ENCODE measurements around the gene STAB2.

STAB2 gene

DNA sequence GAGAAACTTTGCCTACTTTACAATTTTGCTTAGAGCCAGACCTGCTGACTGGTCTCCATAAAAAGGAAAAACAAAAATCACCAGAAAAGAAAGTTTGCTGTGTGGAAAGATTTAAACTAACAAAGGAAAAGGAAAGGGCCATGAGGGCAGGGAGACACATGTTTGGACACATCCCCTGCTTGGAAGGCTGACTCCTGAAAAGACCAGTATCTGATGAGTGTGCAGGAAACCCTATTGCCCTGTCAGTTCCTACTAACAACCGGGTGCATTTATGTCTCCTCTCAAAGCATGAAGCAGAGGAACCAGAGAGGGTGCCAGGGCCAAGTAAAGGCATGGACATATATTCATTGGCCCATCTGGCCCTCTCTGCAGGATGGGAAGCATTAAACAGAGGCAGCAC, 7.0 kb upstream of the STAB2 start:
- DNase-seq (ENCODE audit: low read depth), result no peak

DNA sequence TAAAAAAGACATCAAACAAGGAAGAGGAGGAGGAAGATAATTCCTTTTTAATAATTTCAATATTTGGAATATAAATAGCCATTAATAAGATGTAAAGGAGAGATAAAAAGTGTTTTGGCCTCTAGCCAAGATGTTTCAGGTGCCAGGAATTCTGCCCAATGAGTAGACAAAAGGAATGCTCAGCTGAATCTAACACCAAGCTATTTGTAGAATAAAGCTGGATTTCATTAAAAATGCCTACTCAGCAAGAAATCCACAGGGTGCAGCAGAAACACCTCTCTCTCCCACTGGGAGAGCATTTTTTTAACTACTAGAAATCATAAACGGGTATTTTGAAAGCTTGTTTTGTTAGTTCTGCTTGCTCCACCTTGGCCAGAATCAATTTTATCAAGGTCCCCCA, 4.1 kb upstream of the STAB2 start:
- DNase-seq (ENCODE audit: low read depth), result no peak

DNA sequence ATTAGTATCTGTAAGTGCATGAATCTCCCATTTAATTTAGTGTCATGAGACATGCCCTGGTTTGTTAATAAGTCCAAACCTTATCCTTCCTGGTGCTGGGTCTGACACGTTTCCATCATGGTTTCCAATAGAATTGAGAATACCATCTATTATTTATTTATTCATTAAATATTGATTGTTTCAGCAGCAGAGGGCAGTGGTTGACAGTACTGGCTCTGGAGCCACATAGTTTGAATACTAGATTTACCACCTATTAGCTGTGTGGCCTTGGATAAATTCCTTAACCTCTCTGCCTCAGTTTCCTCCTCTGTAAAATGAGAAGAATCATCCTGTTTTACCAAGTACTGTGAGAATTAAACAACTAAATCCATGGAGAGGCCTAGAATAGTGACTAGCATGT, 941 bp upstream of the STAB2 start:
- DNase-seq (ENCODE audit: low read depth), result no peak

DNA sequence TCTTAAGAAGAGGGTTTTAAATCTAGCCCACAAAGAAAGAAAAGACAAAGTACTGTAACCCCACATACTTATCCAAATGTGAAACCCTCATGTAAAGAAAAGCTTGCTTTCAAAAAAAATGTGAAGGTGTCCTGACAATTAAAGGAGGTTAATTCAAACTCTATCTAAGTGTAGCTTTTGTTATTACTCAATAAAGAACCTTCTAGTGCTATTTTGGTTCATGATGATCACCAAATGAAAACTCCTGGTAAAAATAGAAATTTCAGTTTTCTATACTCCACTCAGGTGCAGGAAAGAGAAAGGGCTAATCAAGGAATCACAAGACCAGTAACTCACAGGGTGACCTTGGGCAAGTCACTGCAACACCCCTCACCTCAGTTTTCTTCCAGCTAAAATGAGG, 1.6 kb downstream of the STAB2 start:
- no peak for DNase-seq (ENCODE audit: low read depth)

DNA sequence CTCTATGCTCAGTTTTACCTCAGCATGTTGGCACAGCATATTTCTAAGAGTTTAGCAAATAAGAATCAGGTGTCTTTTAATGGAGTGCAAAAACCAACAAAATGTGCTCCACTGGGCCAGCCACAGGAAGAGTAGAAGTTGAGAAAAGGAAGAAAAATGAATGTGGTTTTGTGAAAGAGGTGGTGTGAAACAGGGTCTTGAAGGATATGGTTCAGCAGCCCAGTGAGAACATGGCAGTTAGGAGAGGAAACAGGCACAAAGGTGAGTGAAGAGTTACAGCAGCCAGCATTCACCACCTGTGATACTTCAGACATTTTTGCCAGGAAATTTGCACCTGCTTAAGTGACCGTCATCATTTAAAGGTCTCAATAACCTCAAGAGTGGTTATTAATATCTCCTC, 2.4 kb downstream of the STAB2 start:
- no peak for DNase-seq (ENCODE audit: low read depth)

DNA sequence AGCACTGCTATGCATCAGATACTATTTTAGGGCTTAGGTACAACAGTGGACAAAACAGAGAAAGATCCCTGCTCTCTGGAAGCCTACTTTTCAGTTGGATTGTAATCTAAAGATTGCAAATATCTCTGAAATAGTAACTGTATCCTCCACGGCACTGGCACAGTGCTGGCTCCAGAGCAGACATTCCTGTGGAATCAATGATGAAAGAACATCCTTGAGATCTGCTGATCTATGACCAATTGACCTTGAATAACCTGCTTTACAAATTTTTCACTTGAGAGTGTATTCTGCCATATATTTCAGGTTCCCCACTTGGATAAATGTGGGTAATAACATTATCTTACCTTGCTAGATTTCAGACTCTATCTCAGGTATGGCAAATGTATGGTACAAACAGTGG, 3.2 kb downstream of the STAB2 start:
- no peak for DNase-seq (ENCODE audit: low read depth)

DNA sequence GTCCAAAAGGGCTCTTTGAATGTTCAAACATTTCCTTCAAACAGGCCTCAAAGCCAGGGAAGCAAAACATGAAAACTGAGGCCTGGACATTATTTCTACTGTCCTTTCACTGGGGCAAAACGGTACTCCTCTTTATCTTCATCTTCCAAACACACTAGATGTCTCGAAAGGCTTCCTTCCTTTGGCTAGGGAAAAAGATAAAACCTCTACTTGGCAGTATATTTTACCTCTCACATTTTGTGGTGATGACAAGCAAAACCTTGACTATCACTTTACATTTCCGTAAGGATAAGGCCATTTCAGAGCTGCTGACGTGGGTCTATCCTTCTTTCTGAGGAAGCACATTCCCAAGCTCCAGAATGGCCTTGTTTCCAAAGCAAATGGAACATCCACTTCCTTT, 9.9 kb downstream of the STAB2 start:
- DNase-seq (ENCODE audit: low read depth), result no peak

DNA sequence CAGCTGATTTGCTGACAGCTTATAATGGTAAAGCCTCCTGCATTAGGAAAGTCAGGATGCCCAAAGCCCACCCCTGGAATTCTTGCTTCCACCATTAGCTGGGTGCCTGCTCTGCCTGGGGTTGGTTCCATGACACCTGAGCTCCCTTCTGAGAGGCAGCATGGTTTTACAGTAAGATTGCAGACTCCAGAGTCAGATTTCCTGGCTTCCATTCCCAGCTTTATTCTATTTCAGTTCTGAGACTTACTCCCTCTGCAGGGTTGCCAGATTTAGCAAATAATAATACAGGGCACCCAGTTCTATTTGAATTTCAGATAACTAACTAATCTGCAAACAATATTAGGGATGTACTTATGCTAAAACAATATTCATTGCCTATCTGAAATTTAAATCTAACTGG, 12.2 kb downstream of the STAB2 start:
- no peak for DNase-seq (ENCODE audit: low read depth)

DNA sequence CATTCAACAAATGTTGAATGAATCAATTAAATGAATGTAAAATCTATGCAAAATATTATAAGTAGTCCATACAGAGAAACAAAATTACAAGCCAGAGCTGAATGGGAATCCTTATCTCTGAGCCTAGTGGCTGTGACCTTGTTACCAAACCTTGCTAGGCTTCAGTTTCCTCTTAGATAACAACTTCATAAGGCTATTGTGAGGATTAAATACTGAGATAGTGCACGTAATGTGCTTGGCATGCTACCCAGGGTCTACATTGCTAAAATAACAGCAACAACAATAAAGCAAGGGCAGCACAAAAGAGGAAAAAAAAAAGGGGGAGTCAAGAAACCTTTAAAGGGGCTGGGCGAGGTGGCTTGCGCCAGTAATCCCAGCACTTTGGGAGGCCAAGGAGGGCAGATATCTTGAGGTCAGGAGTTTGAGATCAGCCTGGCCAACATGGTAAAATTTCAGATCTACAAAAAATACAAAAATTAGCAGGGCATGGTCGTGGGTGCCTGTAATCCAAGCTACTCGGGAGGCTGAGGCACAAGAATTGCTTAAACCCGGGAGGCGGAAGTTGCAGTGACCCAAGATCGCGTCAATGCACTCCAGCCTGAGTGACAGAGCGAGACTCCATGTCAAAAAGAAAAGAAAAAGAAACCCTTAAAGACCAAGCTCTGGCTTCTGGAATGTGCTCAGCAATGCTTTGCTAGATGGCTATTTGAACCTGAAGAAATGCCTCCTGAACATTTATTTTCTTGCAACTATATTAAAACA, 14.1 kb downstream of the STAB2 start:
- DNase-seq (ENCODE audit: low read depth), result no peak

DNA sequence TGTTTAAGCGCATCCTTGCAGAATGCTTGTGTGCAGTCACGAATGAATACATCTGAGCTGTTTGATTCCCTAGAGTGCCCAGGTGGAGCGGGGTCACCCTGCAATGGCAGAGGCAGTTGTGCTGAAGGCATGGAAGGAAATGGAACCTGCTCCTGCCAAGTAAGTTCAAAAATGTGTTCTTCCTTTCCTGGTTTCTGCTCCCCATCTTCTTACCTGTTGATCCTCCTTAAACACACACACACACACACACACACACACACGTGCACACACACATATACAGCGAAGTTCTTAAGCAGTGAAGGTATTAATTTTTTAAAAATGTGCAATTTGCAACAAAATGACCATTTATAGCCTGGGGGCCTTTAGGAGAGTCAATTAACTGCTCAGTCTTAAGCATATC, 33.3 kb downstream of the STAB2 start:
- no peak for DNase-seq (ENCODE audit: low read depth)

DNA sequence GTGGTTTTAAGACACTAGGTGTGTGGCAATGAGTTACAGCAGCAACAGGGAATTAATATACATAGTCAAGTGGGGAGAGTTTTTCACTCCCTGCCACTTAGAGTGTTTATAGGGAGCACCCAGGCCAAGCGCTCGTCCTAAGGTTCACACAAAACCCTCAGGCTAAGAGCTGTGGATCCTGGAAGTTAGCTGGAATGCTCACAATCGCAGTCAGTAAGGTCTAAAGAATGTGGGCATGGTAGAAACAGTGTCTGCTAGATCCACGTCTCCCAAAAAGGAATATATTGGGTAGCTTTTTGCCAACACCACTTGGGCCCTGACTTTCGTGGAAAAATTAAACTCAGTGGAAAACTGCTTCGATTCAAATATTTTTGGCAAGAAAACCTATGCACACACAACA, 36.6 kb downstream of the STAB2 start:
- DNase-seq (ENCODE audit: low read depth), result no peak

DNA sequence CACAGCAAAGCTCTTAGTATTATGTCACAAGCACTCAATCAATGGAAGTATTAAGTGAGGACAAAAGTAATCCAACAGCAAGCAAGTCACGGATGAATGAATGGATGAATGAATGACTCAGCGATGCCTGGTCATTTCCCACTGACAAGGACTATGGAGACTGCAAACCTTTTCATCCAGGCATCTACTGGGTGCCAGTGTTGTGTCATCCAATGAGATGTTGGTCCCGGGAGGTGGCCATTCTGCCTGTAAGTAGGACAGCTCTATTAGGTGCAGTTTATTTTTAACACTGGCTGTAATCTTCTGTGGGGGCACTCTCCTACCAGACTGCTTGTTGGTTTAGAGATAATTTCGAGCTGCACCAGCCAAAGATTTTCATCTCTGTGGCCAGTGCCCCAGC, 39.4 kb downstream of the STAB2 start:
- DNase-seq (ENCODE audit: low read depth), result peak; percentile 30

DNA sequence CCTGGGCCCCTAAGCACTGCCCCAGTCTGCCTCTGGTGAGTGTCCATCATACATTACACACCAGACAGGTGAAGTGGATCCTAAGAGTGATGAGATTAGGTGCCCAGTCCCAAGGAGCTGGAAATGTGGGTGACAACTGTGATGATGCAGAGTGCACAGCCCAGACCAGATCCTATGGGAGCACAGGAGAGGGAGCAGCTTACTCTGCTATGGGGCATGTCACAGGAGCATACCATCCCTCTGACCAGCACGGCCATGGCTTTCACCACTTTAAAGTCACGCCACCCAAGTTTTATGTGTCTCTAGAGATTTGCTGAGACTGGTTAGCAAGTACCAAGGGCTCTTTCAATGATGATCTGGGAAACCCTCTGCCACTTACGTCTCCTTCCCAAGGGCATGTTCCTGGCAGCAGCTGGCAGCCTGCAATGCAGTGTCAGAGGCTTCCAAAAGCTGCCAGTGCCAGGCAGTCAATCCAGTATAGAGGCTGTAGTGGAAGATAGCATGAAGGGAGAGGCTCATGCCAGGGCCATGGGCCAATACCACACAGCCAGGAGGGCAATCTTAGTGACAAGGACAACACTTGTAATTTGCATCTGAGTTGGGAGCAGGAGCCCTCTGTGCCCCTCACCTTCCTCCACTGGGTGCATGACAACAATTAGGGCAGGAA, 40.2 kb downstream of the STAB2 start:
- no peak for DNase-seq (ENCODE audit: low read depth)

DNA sequence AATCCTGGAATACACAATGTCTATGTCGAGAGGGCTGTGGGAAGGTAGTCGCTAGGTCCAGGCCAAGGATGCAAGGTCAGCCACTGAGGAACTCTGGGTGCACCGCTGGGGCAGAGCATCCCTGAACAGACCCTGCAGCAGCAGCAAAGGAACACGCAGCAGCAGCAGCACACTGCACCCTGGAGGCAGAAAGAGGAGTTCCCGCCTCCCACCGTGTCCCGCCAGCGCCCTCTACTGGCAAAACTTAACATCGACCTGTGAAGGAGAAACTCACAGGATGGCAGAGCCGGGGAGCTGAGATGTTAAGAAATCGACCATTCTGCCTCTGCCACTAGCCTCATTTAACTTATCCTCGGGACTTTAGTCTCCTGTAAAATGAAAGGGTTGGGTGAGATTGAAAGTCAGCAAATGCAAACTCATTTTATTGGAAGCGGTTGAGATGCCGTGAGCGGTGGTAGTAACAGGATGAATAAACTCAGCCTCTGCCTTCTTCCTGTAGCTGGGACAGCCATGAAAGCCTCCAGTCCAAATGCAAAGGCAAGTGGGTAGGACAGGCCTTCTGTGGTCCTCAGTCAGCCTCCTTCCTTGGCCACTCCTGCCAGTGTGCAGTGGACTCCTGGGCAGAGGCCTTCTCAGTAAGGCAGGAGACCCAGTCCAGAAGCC, 45.6 kb downstream of the STAB2 start:
- no peak for DNase-seq (ENCODE audit: low read depth)

DNA sequence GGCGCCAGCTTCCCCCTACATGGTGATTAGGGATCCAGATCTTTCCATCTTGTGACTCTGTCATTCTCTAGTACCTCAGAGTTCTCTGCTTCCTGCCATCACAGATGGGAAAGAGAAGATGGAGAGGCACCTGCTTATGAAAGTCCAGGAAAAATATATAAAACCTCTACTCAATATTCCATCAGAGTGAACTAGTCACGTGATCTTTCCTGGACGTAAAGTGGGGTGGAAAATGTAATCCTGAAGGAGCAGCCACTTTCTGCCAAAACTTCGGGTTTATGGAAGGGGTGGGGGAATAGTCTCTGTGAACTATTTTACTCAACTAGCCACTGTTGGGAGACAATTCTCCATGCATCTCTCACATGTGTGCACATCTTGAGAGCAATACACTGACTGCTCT, 47.7 kb downstream of the STAB2 start:
- no peak for DNase-seq (ENCODE audit: low read depth)

DNA sequence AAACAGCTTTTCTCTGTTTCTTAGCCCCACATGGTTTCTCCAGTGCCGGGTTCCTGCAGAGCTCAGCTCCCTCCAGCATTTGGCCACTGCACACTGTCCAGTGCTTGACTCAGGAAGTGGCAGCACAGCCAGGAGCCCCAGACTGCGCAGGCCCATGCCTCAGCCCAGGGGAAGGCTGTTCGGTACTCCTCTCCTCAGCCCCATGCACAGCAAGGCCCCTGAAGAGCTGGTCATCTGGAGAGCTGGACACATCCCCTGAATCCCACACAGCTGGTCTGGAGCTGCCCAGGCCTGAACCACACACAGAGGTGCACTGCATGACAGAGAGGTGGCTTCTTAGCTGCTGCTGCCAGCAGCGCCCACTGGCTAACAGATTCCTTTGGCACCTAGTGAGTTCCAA, 48.3 kb downstream of the STAB2 start:
- no peak for DNase-seq (ENCODE audit: low read depth)

DNA sequence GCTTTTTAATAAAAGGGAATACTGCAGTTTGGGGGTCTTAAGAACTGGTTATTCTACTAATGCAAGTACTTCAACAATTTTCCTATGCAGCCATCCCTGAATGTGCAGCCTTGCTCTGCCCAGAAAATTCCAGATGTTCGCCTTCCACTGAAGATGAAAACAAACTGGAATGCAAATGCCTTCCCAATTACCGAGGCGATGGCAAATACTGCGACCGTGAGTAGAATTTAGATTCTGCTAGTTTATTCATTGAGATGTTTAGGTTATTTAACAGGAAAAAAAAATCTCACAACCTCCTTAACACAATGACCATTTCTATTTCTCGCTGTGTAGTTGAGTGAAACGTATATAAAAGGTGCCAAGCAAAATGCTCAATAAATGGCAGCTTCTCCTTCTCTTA, 49.9 kb downstream of the STAB2 start:
- DNase-seq (ENCODE audit: low read depth), result no peak

DNA sequence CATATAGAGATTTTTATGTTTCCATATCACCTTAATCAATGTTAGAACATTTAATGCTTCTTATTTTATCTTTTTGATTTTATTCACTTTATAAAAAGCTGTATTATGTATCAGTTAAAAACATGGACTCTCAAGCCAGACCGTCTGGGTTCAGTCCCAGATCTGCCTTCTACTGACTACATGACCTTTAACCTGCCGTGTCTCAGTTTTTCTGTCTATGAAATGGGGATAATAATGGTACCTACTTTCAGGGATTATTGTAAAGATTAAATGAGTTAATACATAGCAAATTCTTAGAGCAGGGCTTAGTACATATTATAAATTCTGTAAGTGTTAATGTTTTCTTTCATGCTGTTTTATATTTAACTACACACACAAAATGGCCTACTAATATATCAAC, 50.4 kb downstream of the STAB2 start:
- no peak for DNase-seq (ENCODE audit: low read depth)

DNA sequence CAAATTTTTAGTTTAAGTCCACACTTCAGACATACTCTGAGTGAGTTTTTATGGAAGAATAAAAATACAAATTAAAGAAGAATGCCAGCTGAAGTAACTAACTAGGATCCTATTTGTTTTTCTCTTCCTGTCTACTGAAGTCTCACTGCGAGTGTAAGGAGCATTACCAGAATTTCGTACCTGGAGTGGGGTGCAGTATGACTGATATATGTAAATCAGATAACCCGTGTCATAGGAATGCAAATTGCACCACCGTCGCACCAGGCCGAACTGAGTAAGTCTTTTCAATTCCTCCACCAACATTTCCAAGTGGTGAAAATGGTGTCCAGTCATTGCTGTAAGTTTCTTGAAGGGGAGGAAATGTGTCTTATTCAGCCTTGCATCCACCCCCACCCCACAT, 52.9 kb downstream of the STAB2 start:
- no peak for DNase-seq (ENCODE audit: low read depth)

DNA sequence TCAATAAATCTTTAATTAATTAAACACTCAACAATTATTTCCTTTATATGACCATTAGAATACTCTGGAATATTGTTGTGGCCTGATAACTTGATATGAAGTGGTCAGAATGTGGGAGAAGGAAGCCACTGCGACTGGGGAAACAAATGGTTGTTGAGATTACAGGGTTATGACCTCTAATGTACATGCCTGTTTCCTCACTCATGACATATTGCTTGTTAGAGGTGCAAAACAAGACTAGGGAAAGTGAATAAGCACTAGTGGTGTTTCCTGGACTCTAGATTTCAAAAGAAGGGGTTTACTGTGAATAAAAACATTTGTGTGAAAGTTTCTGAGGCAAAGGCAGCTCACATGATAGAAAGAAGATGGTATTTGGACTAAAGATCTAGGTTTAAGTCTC, 53.3 kb downstream of the STAB2 start:
- DNase-seq (ENCODE audit: low read depth), result no peak

DNA sequence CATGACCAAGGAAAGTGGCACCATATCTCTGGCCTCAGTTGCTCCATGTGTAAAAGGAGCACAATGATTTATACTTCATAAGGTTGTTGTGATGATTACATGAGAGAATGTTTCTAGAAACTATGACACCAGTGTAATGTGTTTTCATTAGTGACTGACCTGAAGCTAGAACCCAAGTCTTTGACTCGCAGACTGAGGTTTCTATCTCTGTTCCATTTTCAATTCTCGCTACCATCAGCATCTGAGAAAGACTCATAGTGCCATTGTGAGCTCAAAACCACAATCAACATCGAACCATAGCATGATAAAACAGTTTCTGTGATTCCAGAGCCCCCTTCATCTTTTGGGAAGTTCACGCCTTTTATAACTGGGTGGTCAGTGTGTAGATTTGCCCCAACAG, 53.8 kb downstream of the STAB2 start:
- no peak for DNase-seq (ENCODE audit: low read depth)

DNA sequence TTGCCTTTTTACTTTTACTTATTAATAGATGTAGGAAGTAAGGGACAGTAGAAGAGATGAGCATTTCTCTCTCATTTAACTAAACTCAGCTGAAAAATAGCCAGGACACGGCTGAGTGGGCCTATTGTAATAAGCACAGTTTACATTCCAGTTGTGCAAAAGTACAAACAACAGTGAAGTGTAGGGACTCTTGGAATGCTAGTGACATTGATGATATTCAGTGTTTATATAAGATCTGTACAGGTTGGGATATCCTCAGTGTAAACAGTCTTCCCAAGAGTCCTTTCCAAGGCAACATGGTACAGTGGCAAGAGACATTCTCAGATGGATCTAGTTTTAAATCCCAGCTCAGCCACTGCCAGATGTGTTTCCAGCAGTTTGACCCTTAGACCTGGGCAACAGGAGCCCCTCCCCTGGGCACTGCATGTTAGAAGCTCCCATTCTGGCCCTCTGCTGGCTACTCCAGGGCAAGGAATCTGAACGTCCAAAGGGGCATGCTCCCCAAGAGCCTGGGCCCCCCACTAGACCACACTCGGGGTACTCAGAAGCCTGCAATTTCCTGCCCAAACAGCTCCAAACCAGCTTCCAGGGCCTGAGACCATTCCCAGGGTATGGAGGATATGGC, 55.3 kb downstream of the STAB2 start:
- DNase-seq (ENCODE audit: low read depth), result no peak

DNA sequence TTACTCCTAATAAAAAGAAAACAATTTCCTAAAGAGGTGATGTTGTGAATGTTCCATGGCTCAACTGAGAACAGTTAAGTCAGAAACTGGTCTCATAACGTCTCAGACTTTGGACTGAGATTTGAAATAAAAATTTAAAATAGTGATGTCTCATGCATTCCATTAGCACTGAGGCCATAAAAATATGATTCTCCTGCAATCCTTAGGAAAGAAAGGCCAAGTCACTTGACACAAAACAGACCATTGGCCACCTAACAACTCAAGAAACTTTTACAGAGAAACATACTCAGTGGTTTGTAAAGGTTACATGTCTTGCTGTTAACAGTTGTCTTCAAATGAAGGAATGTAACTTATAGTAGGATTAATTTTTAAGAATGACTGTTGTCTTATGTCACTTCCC, 58.1 kb downstream of the STAB2 start:
- DNase-seq (ENCODE audit: low read depth), result no peak

Data from GM04503 (cell line).